GM23338 (cell line): ENCODE data around the gene DYNLT2. TPM values are rescaled to one million over a fixed set of nuclear protein-coding genes. Genes with fewer than 3 reads are reported as not detected.

Experiments used
- ATAC-seq: fragments of 200-7000 bp; cut with Tn5 transposase; 3 replicates; pipeline ENCODE4 v1.9.1; 2020
- DNase-seq: peaks from one replicate; pipeline ENCODE4 v3.0.0-alpha.2; 2015; ENCODE audit warnings: low spot score
- H2AFZ ChIP-seq: fragments of 200-600 bp; sonication (generic); 2 replicates; pipeline ENCODE4 v1.8.0; 2016; ENCODE audit warnings: antibody characterized with exemption, mild to moderate bottlenecking, moderate library complexity
- H3F3A ChIP-seq: fragments of 200-600 bp; sonication (generic); replicated peaks from 2 replicates; pipeline ENCODE4 v1.8.0; 2017; ENCODE audit warnings: antibody characterized with exemption, mixed run types, low read depth
- H3K27ac ChIP-seq: fragments of 200-600 bp; sonication (generic); 2 replicates; pipeline ENCODE4 v1.6.1; 2016; ENCODE audit warnings: low read depth
- H3K27me3 ChIP-seq: fragments of 200-600 bp; sonication (generic); 2 replicates; pipeline ENCODE4 v1.8.0; 2016; ENCODE audit warnings: mild to moderate bottlenecking, mixed run types, moderate library complexity; ENCODE audit not compliant: insufficient read depth
- H3K36me3 ChIP-seq: fragments of 200-600 bp; sonication (generic); 2 replicates; pipeline ENCODE4 v1.8.0; 2016; ENCODE audit warnings: mild to moderate bottlenecking; ENCODE audit not compliant: insufficient read depth
- H3K4me1 ChIP-seq: fragments of 200-600 bp; sonication (generic); 2 replicates; pipeline ENCODE4 v1.8.0; 2016; ENCODE audit warnings: mild to moderate bottlenecking, moderate library complexity; ENCODE audit not compliant: insufficient read depth
- H3K4me2 ChIP-seq: fragments of 200-600 bp; sonication (generic); 2 replicates; pipeline ENCODE4 v1.7.1; 2017; ENCODE audit warnings: mixed run types
- H3K4me3 ChIP-seq: fragments of 200-600 bp; sonication (generic); 2 replicates; pipeline ENCODE4 v1.6.1; 2016; ENCODE audit warnings: mixed run types
- H3K79me2 ChIP-seq: fragments of 200-600 bp; sonication (generic); replicated peaks from 2 replicates; pipeline ENCODE4 v1.8.0; 2017; ENCODE audit warnings: mild to moderate bottlenecking; ENCODE audit not compliant: insufficient read depth
- H3K9me2 ChIP-seq: fragments of 200-600 bp; sonication (generic); 2 replicates; pipeline ENCODE4 v1.8.0; 2017; ENCODE audit not compliant: insufficient read depth
- H4K20me1 ChIP-seq: fragments of 200-600 bp; sonication (generic); replicated peaks from 2 replicates; pipeline ENCODE4 v1.8.0; 2017; ENCODE audit warnings: mild to moderate bottlenecking; ENCODE audit not compliant: insufficient read depth
- H3K27ac Mint-ChIP-seq: 2 replicates; pipeline ENCODE4 v1.8.0; 2020; ENCODE audit warnings: inconsistent platforms, mild to moderate bottlenecking, moderate library complexity, mixed read lengths
- H3K27me3 Mint-ChIP-seq: 3 replicates; pipeline ENCODE4 v1.8.0; 2022; ENCODE audit warnings: low read depth, mild to moderate bottlenecking, moderate library complexity, mixed read lengths, inconsistent platforms; ENCODE audit not compliant: insufficient read depth, poor library complexity
- H3K36me3 Mint-ChIP-seq: 3 replicates; pipeline ENCODE4 v1.8.0; 2021; ENCODE audit warnings: low read depth, mild to moderate bottlenecking, inconsistent platforms, moderate library complexity, mixed read lengths
- H3K4me1 Mint-ChIP-seq: 3 replicates; pipeline ENCODE4 v1.8.0; 2020; ENCODE audit warnings: mild to moderate bottlenecking, inconsistent platforms, mixed read lengths
- H3K4me3 Mint-ChIP-seq: 3 replicates; pipeline ENCODE4 v1.8.0; 2021; ENCODE audit warnings: moderate library complexity, mild to moderate bottlenecking, inconsistent platforms, mixed read lengths
- H3K9me3 Mint-ChIP-seq: 3 replicates; pipeline ENCODE4 v1.8.0; 2020; ENCODE audit warnings: moderate library complexity, mild to moderate bottlenecking, inconsistent platforms, mixed read lengths
- CREB1 ChIP-seq: fragments of 250-450 bp; sonication (Bioruptor Pico); IDR thresholded peaks from 2 replicates; pipeline ENCODE4 v1.5.0; 2020; ENCODE audit warnings: low read depth, mild to moderate bottlenecking, moderate library complexity
- EZH2 ChIP-seq: fragments of 200-600 bp; sonication (generic); IDR thresholded peaks from one replicate; pipeline ENCODE4 v1.8.0; 2017; ENCODE audit warnings: antibody characterized with exemption, mild to moderate bottlenecking, low read depth; ENCODE audit not compliant: unreplicated experiment
- EZH2phosphoT487 ChIP-seq: fragments of 200-600 bp; sonication (generic); IDR thresholded peaks from one replicate; pipeline ENCODE4 v1.8.1; 2018; ENCODE audit warnings: antibody characterized with exemption; ENCODE audit not compliant: unreplicated experiment
- JUNB ChIP-seq: IDR thresholded peaks from one replicate; pipeline ENCODE4 v1.6.1; 2016; ENCODE audit warnings: antibody characterized with exemption; ENCODE audit not compliant: unreplicated experiment
- NANOG ChIP-seq: IDR thresholded peaks from 2 replicates; pipeline ENCODE4 v1.6.1; 2016; ENCODE audit warnings: antibody characterized with exemption, borderline replicate concordance
- POLR2AphosphoS5 ChIP-seq: IDR thresholded peaks from 2 replicates; pipeline ENCODE4 v1.6.1; 2016; ENCODE audit warnings: antibody characterized with exemption, low read depth
- STAT1 ChIP-seq: IDR thresholded peaks from one replicate; pipeline ENCODE4 v1.6.1; 2016; ENCODE audit warnings: antibody characterized with exemption; ENCODE audit not compliant: unreplicated experiment
- ZNF114 ChIP-seq: fragments of 250-450 bp; sonication (Bioruptor Pico); IDR thresholded peaks from 2 replicates; pipeline ENCODE4 v1.5.0; 2020; ENCODE audit warnings: mild to moderate bottlenecking, moderate library complexity
- ZNF331 ChIP-seq: fragments of 250-450 bp; sonication (Bioruptor Pico); IDR thresholded peaks from 2 replicates; pipeline ENCODE4 v1.5.0; 2020; ENCODE audit warnings: low read depth, mild to moderate bottlenecking, moderate library complexity
- polyA plus RNA-seq: library from polyadenylated mRNA; unstranded; fragments of >200 nt; fragmentation: Nextera tagmentation; extraction: Ambion mirVana; gene quantifications from 2 replicates; pipeline ENCODE4 v1.2.1, GENCODE V29; 2016
- total RNA-seq: library from RNA; depleted of rRNA; stranded (reverse); fragments of >200 nt; shearing (Covaris generic); gene quantifications from 2 replicates; pipeline ENCODE4 v1.2.3, GENCODE V29; 2014
- TF ChIP-seq, protein P1 (sequence below): fragments of 250-450 bp; sonication (Bioruptor Pico); IDR thresholded peaks from 2 replicates; pipeline ENCODE4 v1.5.0; 2020; ENCODE audit warnings: mild to moderate bottlenecking, moderate library complexity
- TF ChIP-seq, protein P2 (sequence below), 2 experiments: fragments of 200-600 bp in 1 of 2; sonication (generic) in 1 of 2; conservative IDR thresholded peaks; 2 replicates each; pipeline versions ENCODE4 v1.5.1 to v1.6.1; 2016 to 2017; ENCODE audit warnings: antibody characterized with exemption in 2 of 2, low read depth in 2 of 2, mild to moderate bottlenecking in 2 of 2, moderate library complexity in 1 of 2

DYNLT2 gene
- total and polyA plus RNA-seq, 2 experiments from 2014 or later, result 2.8 to 4.4 TPM

DNA sequence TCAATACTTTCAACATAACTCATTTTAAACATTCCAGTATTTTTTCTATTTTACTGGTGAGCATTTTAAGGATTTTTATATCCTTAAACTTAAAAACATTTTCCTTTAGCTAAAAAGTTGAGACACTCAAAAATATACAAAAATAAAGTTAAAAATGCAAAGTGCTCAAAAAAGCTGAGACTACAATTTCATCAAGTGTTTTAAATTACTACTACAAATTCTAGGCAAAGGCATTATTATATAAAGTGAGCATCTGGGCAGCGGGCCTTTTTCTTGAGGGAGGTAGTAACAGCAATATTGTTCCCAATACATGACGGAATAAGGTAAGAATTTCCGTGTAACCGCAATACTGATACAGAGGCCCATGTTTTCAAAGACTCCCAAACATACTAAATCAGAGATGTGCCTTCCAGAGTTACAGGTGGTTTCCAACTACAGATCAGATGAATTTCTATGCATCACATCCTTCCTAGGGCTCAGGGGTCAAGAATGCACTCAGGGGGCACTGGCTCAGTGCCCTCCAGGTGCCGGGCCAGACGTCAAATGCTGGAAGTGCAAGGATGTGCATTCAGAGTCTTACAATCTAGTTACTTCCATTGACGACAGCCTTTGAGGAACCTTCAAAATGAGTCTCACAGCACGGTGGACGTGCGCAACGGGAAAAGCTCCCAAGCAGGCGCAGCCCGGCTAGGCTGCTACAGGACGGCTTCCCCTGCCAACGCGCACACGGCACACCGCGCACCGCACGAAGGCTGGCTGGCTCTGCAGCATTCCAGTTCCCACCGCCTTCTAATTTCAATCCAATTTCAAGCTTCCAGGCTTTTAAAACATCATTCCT is 28.8 kb downstream of the DYNLT2 start:
- H3K27me3 ChIP-seq, result peaks cover 11% of the 10 kb centered on the region
- 0 out of 2 replicates have a peak overlapping the region, but pooled peaks have one; percentile 18 for H3K27ac Mint-ChIP-seq
- peaks cover 14% of the 10 kb centered on the region for H3K27me3 Mint-ChIP-seq
- H2AFZ ChIP-seq, result peak overlapping the region; percentile 87
- H3K9me2 ChIP-seq, result no peaks in the 10 kb centered on the region
- H3F3A ChIP-seq, result no peaks in the 10 kb centered on the region; the same call in 1 of the 2 replicates
- DNase-seq, result peak; percentile 66
- H4K20me1 ChIP-seq, result peaks cover 33% of the 10 kb centered on the region
- peak overlapping the region; percentile 94 for H3K4me2 ChIP-seq
- peaks cover 58% of the 10 kb centered on the region for H3K79me2 ChIP-seq
- ATAC-seq, result peak; percentile 61
- H3K27ac ChIP-seq, result no peak overlapping the region
- H3K4me1 ChIP-seq, result peaks cover 26% of the 10 kb centered on the region
- H3K4me3 Mint-ChIP-seq, result peak overlapping the region; percentile 87
- H3K36me3 Mint-ChIP-seq, result peaks cover 4% of the 10 kb centered on the region
- no peaks in the 10 kb centered on the region for H3K9me3 Mint-ChIP-seq
- peak overlapping the region; percentile 89 for H3K4me3 ChIP-seq
- peaks cover 3% of the 10 kb centered on the region; the same call in 1 of the 2 replicates for H3K36me3 ChIP-seq
- TF ChIP-seq, protein P1, sequence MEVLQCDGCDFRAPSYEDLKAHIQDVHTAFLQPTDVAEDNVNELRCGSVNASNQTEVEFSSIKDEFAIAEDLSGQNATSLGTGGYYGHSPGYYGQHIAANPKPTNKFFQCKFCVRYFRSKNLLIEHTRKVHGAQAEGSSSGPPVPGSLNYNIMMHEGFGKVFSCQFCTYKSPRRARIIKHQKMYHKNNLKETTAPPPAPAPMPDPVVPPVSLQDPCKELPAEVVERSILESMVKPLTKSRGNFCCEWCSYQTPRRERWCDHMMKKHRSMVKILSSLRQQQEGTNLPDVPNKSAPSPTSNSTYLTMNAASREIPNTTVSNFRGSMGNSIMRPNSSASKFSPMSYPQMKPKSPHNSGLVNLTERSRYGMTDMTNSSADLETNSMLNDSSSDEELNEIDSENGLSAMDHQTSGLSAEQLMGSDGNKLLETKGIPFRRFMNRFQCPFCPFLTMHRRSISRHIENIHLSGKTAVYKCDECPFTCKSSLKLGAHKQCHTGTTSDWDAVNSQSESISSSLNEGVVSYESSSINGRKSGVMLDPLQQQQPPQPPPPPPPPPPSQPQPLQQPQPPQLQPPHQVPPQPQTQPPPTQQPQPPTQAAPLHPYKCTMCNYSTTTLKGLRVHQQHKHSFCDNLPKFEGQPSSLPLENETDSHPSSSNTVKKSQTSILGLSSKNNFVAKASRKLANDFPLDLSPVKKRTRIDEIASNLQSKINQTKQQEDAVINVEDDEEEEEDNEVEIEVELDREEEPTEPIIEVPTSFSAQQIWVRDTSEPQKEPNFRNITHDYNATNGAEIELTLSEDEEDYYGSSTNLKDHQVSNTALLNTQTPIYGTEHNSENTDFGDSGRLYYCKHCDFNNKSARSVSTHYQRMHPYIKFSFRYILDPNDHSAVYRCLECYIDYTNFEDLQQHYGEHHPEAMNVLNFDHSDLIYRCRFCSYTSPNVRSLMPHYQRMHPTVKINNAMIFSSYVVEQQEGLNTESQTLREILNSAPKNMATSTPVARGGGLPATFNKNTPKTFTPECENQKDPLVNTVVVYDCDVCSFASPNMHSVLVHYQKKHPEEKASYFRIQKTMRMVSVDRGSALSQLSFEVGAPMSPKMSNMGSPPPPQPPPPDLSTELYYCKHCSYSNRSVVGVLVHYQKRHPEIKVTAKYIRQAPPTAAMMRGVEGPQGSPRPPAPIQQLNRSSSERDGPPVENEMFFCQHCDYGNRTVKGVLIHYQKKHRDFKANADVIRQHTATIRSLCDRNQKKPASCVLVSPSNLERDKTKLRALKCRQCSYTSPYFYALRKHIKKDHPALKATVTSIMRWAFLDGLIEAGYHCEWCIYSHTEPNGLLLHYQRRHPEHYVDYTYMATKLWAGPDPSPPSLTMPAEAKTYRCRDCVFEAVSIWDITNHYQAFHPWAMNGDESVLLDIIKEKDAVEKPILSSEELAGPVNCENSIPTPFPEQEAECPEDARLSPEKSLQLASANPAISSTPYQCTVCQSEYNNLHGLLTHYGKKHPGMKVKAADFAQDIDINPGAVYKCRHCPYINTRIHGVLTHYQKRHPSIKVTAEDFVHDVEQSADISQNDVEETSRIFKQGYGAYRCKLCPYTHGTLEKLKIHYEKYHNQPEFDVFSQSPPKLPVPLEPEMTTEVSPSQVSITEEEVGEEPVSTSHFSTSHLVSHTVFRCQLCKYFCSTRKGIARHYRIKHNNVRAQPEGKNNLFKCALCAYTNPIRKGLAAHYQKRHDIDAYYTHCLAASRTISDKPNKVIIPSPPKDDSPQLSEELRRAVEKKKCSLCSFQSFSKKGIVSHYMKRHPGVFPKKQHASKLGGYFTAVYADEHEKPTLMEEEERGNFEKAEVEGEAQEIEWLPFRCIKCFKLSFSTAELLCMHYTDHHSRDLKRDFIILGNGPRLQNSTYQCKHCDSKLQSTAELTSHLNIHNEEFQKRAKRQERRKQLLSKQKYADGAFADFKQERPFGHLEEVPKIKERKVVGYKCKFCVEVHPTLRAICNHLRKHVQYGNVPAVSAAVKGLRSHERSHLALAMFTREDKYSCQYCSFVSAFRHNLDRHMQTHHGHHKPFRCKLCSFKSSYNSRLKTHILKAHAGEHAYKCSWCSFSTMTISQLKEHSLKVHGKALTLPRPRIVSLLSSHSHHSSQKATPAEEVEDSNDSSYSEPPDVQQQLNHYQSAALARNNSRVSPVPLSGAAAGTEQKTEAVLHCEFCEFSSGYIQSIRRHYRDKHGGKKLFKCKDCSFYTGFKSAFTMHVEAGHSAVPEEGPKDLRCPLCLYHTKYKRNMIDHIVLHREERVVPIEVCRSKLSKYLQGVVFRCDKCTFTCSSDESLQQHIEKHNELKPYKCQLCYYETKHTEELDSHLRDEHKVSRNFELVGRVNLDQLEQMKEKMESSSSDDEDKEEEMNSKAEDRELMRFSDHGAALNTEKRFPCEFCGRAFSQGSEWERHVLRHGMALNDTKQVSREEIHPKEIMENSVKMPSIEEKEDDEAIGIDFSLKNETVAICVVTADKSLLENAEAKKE (CRISPR knock-in tag), result no peak
- TF ChIP-seq STAT1, result no peak
- no peak for TF ChIP-seq ZNF114 (CRISPR knock-in tag)
- no peak for TF ChIP-seq JUNB
- TF ChIP-seq EZH2, result no peak
- no peak for TF ChIP-seq POLR2AphosphoS5
- no peak for TF ChIP-seq EZH2phosphoT487
- TF ChIP-seq CREB1, result no peak
- TF ChIP-seq NANOG, result no peak
- no peak for TF ChIP-seq ZNF331
- TF ChIP-seq, protein P2, sequence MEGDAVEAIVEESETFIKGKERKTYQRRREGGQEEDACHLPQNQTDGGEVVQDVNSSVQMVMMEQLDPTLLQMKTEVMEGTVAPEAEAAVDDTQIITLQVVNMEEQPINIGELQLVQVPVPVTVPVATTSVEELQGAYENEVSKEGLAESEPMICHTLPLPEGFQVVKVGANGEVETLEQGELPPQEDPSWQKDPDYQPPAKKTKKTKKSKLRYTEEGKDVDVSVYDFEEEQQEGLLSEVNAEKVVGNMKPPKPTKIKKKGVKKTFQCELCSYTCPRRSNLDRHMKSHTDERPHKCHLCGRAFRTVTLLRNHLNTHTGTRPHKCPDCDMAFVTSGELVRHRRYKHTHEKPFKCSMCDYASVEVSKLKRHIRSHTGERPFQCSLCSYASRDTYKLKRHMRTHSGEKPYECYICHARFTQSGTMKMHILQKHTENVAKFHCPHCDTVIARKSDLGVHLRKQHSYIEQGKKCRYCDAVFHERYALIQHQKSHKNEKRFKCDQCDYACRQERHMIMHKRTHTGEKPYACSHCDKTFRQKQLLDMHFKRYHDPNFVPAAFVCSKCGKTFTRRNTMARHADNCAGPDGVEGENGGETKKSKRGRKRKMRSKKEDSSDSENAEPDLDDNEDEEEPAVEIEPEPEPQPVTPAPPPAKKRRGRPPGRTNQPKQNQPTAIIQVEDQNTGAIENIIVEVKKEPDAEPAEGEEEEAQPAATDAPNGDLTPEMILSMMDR (conservative IDR thresholded peaks at IDR 0.05; ENCODE audit: low read depth in 2 of 2), result no peak
- H3K4me1 Mint-ChIP-seq, result peaks cover 38% of the 10 kb centered on the region
